Stimulated activated CD4-positive, alpha-beta T cell treated with anti-CD3 and anti-CD28 coated beads, Interleukin-2, amount 100 ng/mL, for 48 hours (primary cell): ENCODE measurements around the gene AMOT.
A peak's percentile ranks its signal among the peaks of the same experiment; 100 is the strongest.
"Not testable (repeated sequence)": the region's sequence is repeated elsewhere in the genome, so short reads cannot be mapped to it uniquely, and the experiment has no call there.

Source experiments
- DNase-seq, 2 donors: peaks; one replicate each; pipeline ENCODE4 v3.0.0-alpha.2; 2020

The AMOT gene, protein sequence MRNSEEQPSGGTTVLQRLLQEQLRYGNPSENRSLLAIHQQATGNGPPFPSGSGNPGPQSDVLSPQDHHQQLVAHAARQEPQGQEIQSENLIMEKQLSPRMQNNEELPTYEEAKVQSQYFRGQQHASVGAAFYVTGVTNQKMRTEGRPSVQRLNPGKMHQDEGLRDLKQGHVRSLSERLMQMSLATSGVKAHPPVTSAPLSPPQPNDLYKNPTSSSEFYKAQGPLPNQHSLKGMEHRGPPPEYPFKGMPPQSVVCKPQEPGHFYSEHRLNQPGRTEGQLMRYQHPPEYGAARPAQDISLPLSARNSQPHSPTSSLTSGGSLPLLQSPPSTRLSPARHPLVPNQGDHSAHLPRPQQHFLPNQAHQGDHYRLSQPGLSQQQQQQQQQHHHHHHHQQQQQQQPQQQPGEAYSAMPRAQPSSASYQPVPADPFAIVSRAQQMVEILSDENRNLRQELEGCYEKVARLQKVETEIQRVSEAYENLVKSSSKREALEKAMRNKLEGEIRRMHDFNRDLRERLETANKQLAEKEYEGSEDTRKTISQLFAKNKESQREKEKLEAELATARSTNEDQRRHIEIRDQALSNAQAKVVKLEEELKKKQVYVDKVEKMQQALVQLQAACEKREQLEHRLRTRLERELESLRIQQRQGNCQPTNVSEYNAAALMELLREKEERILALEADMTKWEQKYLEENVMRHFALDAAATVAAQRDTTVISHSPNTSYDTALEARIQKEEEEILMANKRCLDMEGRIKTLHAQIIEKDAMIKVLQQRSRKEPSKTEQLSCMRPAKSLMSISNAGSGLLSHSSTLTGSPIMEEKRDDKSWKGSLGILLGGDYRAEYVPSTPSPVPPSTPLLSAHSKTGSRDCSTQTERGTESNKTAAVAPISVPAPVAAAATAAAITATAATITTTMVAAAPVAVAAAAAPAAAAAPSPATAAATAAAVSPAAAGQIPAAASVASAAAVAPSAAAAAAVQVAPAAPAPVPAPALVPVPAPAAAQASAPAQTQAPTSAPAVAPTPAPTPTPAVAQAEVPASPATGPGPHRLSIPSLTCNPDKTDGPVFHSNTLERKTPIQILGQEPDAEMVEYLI

DNA sequence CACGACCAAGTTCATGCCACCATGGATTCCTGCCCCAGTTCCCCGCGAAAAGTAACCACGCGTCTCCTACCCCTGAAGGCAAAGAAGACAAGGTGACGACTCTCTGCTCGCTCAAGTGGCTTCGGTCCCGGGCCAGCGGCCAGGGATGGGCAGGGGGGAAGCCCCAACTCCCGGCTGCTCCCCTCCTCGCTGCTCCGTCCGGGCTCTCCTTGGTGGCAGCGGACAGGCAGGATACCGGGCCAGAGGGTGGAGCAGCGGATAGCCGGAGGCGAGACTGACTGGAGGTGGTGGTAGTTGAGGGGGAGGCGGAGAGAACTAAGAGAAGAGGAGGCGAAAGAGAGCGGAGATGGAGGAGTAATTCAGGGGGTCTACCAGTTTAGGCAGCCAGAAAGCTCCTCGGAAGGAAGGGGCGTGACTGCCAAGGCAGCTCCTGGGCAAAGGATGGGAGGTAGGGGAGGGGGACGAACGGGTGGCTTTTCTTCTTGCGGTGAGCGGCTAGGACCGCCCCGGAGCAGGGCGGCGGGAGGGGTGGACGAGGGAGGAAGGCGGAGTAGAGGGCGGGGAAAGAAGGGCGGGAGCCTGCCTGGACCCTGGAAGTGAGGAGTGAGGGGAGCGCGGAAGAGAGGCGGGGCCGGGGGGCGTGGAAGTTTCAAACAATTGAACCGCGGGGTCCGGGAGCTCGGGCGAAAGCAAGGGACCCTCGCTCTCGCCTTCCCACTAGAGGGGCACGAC is at the start of gene AMOT:
TSS of gene AMOT (minus strand) at position 450 of the 732 bp plus-strand sequence. CDS start 17,705 bp downstream, outside the sequence.
- DNase-seq, result peak; percentile 21 to 23

DNA sequence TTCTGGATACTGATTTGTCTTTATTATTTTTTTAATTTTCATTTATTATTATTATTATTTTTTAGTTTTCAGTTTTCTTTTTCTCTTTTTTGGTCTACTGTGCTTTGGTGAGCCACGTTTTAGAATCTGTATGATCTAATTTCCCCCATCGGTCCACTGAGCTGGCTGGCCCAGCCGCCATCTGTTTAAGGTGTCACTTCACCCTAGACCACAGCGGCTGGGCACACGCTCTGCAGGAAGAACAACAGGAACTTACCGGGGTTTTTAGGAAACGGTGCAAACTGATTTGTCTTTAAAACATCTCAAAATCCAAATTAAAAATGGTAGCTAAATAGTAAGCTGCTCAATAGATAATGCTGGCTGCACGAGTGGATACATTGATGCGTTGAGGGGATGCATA is 48.8 kb upstream of the AMOT start:
- DNase-seq, result no peak

DNA sequence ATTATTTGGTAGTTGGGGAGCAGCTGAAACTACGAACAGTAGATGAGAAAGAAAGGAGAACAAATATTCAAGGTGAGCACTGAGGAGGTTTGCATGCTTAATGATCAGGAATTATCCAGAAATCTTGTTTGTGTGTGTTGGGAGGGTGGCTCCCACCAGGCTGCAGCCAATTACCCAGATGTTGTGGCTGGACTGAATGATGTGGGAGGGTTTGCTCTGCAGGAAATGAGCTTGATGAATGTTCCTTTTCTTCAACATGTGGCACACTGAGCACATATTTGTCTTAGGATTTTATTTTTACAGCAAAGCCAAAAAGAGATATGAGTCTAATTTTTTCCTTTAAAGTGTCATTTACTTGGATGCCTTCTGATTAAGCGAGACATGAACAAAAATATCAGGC is 48.3 kb upstream of the AMOT start:
- DNase-seq, result no peak

DNA sequence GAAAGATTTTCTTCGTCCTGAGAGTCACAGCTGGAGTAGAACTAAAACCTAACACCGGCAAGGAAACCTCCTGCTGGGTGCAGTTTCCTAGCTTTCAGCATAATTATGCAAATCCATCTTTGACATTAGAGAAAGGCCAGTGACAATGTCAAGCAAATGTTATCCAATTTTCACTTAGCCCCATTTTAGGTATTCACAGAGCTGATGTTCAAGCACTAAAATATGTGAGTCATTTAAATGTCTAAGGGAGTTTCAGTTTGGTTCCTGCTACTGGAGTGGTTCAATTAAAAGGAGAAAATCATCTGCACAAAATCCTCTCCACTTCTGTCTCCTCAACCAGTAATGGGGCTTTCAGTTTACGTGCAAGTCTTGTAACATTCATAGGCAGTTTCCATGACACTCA is 37.1 kb upstream of the AMOT start:
- no peak for DNase-seq

DNA sequence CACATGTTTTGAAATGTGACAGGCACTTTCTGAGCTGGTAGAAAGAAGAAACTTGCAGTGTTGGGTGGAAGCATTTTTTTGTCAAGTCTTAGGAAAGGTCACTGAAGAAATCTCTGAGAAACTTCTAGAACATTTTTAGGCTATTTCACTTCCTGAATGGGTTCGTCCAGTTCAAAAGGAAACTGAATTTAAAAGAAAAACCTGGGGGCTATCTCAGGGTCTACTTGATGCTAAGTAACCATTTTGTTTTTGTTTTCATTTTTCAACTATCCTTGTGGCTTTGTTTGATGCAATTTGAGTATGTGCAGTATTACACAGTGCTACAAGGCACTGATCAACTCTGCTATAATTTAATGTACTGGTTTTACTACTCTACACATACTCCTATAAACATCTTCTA is 34.0 kb upstream of the AMOT start:
- DNase-seq, result no peak

DNA sequence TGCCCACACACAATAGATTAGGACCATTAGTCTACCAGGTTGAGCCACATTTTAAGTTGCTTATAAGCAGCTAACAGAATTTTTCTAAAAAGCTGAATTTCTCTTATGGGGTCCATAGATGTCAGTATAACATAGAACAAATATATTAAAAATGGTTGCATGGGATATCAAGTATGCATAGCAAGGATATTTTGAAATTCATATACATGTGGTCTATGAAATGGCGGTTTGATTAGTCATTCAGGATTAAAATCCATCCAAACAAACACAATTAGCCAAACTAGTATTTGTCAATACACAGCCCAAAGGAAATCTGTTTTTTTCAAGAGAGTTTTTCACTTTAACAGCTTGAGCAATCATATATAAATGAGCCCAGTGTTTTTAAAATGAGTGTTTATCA is 33.5 kb upstream of the AMOT start:
- no peak for DNase-seq

DNA sequence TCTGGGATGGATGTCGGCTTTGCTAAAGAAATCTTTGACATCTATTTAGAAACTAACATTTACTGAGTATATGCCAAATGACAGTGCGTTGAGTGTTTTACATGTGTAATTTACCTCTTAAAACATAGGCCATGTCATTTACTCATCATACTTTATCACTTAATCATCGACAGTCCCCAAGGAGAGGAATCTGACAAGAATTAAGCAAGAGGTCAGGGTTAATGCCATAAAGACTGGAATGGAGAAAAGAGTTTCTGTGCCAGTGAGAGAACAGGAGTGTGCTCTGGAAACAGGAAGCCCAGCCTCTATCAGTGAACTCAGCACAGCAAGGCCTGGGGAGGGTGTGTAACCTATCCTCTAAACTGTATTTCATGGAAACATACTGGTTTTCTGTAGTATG is 28.0 kb upstream of the AMOT start:
- DNase-seq, result no peak

DNA sequence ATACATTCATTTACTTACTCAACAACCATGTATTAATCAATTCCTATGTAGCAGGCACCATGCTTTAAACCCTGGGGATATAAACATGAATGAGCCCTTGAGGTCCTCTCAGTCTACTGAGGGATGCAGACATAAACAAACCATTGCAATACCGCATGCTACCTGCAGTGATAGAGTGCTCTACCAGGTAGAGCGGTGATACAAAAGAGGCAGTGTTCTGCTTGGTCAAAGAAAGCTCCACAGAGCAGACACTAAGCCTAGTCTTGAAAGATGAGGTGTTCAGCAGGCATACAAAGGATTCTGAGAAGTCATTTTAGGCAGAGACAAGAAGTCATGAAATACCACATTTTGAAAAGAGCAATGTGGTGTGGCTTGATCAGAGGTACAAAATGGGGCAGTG is 26.9 kb upstream of the AMOT start:
- no peak for DNase-seq

DNA sequence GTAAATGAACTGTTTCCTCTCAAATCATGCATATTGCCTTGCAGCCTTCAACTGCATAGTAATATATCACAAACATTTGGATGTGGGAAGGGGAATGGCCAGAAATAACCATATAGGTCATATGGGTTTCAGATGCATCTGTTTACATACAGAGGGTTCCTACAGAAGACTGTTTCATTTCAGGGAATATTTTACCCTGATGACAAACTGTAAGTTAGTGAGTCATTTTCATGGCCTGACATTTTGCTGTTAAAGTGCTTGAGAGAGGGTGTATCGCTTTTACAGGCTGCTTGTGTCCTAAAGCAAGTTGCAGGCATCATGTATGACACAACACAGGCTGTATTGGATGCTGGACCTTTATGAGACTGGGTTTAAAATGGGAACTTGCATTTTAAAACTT is 25.5 kb upstream of the AMOT start:
- DNase-seq, result no peak

DNA sequence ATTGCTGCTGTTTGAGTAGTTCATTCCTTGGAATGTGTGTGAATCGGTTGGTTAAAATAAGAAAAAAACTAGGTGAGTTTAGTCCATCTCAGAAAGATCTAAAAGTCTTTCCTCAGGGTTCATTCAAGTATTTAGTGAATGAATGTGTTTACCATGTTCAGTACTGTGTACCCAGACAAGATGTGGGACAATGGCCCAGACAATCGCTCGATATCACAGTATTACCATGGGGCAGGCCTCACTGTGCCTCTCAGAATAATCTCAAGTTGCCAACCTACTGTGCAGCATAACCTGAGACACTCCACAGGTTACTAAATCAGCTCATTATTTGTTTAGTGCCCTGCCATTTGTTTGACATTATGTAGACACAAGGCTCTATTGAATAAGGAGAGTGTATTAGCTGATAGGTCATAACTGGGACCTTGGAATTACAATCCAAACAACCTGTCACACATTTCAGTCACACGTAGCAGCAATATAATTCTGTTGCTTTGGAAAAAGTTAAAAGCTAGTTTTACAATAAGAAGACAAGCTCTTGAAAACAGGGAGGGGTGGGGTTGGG is 24.9 kb upstream of the AMOT start:
- no peak for DNase-seq

DNA sequence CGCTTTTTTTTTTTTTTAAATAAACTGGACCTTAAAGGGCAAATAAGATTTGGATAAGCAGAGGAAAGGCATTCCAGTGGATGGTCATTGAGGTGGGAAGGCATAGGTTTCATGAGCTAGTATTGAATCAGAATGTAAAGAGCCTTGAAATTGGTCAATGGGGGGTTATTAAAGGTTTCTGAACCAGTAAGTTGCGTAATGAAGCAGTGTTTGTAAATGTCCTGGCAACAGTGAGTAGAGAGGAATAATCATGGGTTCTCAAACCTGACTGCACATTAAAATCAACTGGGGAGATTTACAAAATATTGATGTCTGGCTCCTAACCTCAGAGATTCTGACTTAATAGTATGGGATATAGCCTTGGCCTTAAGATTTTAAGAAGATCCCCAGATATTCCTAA is 23.2 kb upstream of the AMOT start:
- DNase-seq, result no peak

DNA sequence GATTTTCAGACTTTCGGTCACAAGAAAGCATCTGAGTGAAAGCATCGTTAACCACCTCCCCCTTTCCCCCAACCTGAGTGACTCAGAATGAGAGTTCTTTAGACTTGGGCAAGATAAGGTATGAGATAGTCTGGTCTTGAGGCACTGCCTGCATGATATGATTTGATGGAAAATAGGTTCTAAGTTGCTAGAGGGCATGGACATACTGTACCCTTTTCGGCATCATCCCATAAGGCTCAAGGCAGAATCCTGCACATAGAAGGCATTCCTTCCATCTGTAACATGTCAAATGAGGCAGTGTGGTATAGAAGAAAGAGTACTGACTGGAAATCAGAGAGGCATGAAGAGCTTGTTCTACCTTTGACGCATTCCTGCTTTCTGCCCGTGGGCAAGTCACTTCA is 16.8 kb upstream of the AMOT start:
- DNase-seq, result no peak

DNA sequence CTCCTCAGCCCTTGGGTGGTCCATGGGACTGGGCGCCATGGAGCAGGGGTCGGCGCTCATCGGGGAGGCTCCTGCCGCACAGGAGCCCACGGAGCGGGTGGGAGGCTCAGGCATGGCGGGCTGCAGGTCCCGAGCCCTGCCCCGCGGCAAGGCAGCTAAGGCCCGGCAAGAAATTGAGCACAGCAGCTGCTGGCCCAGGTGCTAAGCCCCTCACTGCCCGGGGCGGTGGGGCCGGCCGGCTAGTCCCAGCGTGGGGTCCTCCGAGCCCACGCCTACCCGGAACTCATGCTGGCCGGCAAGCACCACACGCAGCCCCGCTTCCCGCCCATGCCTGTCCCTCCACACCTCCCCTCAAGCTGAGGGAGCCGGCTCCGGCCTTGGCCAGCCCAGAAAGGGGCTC is 14.3 kb upstream of the AMOT start:
- DNase-seq, result not testable (repeated sequence)

DNA sequence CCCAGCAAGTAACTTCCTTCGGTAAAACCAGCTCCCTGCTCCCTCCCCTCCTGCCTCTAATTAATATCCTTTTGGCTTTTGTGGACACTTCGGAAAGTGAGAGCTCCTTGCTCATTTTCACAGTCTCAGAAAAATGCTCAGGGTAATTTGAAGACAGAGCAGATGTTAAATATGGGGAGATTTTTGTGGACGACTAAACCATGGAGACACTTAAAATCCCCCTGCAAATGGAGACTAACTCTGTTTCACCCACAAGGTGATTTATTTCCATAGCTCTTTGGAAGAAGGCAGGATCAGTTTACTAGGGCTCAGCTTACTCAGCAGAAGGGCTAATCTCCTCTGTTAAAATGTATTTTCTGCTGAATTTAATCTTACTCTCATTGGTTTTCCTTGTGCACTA is 12.2 kb upstream of the AMOT start:
- no peak for DNase-seq

DNA sequence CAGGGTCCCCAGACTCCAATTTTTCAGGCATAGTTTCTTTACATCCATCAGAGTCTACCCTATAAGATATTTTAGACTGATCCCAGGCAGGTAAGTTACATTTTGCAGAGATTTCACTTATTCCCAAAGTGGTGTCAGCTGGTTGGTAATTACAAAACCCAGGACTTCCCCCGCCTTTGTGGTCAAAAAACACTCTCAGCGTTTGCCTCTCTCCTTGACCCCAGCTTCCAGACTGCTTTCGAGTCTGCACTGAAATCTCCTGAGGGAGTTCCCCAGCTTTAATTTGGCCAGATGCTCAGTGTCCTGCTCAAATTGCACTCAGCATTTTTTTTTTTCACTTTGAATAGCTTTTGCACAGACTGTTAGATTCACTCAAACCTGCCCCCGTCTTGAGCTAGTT is 11.2 kb upstream of the AMOT start:
- no peak for DNase-seq

DNA sequence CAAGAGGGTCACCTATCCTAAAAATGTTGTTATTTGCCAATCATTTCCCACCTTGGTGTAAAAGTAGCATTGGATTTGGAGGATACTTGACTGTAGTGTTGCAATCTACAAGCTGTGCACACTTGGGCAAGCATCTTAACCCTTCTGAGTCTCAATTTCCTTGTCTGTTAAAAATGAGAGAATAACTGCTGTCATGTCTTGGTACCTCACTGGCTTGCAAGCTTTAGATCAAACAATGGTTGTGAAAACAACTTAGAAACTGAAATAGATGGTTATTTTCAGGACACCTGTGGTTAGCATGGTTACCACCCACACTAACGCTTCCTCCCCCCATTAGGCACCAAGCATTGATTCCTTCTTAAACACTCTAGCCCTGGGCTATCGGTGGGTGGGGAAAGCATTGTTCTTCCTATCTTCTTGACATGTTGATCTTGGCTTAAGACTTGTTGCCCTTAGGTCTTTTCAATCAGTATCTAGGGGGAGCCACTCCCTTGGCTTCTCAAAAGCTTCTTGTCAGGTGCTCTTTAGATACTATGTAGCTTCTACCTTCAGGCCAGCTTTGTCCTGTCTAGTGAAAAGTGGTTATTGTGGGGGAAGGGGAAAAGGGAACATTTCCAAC is 10.6 kb upstream of the AMOT start:
- no peak for DNase-seq

DNA sequence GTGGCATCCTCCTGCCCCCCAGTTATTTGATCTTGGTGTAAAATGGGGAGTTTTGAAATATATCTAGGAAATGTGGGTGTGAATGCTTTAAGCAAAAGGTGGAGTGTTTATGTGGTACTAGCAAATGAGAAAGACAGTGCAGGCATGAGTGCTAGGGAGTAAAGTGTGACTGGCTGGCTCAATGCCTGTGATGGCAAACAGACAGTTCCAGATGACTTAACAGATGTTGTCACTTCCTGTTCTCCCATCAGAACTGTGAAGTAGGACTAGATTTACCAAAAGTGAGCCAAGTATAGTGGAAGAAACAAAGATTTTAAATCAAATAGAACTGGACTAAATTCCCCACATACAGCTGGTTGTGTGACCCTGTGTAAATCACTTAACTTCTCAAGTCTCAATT is 8.4 kb upstream of the AMOT start:
- DNase-seq, result no peak

DNA sequence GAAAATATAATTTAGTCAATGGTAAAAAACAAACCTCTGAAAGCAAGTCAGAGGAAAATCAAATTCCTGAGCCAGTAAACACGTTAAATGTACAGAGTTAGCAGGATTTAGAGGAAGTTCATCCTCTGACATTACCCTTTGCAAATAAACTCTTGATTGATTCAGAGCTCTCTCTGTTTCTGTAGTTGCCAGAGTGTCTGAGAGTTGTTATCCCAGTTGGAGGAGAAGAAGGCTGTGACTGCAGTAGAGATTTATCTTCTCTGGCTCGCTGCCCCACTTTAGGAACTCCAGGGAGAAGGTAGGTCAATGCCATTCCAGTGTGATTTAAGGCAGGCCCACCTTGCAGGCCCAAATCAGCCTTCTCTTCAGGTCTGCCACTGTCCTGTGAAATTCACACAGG is 6.2 kb upstream of the AMOT start:
- DNase-seq, result no peak

DNA sequence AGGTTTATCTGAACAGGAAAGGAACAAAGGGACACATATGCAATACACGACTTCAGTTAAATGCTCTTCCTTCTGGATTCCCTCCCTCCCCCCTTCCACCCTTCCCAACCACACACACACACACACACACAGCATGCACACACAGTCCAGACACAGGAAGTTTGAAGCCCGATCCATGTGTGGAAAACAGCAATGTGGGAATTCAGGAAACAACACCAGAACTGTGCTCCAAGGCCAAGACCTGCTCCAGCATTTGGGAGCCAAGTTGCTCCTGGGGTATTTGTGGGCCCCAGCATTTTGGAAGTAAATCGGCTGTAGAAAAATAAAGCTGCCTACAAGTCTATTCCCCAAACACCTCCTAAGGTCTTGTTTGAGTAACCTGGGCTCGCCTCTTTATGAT is 5.6 kb upstream of the AMOT start:
- no peak for DNase-seq

DNA sequence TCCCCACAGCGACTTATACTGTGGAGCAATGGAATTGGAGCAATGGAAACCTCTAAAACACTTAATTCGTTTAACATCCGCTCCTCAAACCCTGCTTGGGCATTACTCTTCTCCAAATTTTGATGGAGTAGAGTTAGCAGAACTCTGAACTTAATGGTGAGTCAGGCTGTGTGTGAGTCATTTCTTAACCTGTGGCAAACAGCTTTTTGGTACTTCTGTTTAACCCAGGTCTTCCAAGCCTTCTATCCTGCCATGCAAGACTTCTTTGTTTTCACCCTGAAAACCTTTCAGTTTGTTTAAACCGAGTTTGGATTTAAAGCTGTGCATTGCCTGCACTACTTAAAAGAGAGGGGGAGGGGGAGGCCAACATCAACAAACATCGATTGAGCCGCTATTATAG is 3.6 kb upstream of the AMOT start:
- no peak for DNase-seq

DNA sequence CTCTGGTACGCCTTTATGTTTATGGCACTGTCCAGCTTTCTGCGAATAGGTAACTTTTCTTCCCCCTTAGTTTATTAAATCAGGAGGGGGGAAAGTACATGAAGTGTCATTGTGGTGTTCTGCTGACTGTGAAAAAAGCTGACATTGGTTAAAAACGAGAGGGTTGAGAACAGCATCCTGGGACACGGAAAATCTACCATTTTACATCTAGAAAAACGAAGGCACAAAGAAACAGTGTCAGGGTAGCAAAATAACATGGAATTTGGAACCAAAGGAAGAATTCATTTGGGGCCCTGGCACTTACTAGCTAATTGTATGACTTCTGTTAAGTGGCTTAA is 1.2 kb upstream of the AMOT start:
- no peak for DNase-seq

DNA sequence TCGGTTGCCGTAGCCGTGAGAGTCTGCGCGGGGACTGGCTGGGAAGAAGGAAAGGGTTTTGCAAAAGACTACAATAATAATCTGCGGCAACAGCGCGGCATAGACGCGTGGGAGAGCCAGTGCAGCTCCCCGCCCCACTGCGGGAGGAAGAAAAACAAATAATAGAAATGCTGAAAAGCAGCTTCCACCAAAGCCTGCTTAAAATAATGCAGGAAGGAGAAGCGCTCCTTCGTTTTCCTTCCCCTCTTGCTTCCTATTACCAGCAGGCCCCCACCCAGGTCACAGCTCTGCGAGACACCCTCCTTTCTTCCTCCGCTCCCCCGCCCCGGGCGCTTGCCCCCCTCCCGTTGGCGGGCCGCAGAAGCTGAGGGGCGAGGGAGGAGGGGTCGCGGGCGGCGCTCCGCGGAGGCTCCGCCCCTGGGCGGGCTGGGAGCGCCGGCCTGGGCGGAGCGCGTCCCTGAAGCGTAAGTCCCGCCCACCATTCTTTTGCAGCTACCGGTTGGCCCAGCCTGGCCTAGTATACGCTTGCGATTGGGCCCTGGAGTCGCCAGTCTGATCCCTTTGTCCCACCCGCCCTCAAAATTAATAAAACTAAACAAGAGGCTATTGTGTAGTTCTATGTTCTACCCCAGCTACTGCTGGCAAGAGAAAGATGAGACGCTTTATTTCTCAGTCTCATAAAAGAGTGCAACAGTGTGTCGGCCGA is 636 bp upstream of the AMOT start:
- DNase-seq, result peak; percentile 36 to 62
